Vagina (tissue), 2 donors: ENCODE data around the gene ARHGEF4.

Experiments
- POLR2A ChIP-seq, 2 donors: fragments of 450-650 bp; IDR thresholded peaks; one replicate each; pipeline ENCODE4 v1.6.1; 2017; ENCODE audit warnings: antibody characterized with exemption in 2 of 2, mild to moderate bottlenecking in 2 of 2, moderate library complexity in 2 of 2
- TF ChIP-seq, protein P1 (sequence below), 3 experiments: fragments of 450-650 bp in 2 of 3; fragments of 200-600 bp in 1 of 3; sonication (generic) in 1 of 3; IDR thresholded peaks; one replicate each; pipeline ENCODE4 v1.5.1; 2017 to 2019; ENCODE audit warnings: antibody characterized with exemption in 3 of 3, mild to moderate bottlenecking in 2 of 3, moderate library complexity in 2 of 3

DNA sequence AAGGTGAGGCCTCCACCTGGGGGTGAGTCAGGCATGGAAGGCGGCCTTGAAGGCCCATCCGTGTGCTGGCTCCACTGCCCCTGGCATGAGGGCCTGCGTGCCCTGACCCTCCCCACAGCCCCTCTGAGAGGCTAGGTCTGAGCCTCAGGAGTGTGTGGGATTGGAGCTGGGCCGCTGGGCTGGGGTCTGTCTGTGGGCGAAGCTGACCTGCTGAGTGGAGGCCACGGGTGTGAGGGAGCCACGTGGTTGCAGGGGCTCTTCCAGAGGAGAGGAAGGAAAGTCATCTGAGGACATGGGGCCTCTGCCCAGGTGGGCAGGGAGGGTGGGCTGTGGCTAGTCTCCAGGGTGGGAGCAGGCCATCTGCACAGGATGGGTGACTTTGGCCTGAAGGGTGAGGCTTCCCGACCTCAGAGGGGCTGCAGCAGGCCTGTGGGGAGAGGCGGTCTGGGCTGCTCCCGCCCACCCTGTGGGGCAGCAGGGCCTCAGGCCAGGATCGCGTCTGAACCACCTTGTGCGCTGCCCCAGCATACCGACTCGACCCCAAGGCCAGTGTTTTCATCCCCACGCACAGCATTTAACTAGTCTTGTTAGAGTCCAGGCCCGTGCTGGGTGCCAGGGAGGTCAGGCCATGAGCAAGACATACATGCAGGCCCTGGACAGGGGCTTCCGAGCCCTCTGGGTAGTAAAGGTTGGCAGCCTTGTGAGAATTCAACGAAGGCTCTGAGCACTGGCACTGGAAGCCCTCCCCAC lies 11.2 kb downstream of the ARHGEF4 start:
- TF ChIP-seq POLR2A (IDR thresholded peaks at IDR 0.05) = no peak
- TF ChIP-seq, protein P1, sequence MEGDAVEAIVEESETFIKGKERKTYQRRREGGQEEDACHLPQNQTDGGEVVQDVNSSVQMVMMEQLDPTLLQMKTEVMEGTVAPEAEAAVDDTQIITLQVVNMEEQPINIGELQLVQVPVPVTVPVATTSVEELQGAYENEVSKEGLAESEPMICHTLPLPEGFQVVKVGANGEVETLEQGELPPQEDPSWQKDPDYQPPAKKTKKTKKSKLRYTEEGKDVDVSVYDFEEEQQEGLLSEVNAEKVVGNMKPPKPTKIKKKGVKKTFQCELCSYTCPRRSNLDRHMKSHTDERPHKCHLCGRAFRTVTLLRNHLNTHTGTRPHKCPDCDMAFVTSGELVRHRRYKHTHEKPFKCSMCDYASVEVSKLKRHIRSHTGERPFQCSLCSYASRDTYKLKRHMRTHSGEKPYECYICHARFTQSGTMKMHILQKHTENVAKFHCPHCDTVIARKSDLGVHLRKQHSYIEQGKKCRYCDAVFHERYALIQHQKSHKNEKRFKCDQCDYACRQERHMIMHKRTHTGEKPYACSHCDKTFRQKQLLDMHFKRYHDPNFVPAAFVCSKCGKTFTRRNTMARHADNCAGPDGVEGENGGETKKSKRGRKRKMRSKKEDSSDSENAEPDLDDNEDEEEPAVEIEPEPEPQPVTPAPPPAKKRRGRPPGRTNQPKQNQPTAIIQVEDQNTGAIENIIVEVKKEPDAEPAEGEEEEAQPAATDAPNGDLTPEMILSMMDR (IDR thresholded peaks at IDR 0.05) = no peak
